ENCODE data around the gene UBAC2.
"Not testable (repeated sequence)": the region's sequence is repeated elsewhere in the genome, so short reads cannot be mapped to it uniquely, and the experiment has no call there.

Gene UBAC2

DNA sequence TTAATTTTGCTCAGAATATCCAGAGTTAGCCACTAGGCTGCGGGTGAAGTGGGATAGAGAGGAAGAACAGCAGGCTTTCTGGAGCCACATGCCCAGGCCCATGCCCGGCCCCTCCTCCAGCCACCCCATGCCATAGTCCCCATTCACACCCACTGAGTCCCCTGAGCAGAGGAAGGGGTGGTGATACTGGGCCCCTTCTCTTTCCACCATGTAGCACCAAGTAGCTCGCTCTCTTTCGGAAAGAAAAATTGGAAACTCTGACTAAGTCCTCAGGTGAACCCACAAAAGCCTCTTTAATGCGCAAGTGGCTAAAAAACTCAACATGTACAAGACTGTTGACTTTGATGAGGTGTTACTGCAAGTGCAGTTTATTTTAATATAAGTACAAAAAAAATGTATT, 183.3 kb downstream of the UBAC2 start:
- DNase-seq: peak; percentile 39

DNA sequence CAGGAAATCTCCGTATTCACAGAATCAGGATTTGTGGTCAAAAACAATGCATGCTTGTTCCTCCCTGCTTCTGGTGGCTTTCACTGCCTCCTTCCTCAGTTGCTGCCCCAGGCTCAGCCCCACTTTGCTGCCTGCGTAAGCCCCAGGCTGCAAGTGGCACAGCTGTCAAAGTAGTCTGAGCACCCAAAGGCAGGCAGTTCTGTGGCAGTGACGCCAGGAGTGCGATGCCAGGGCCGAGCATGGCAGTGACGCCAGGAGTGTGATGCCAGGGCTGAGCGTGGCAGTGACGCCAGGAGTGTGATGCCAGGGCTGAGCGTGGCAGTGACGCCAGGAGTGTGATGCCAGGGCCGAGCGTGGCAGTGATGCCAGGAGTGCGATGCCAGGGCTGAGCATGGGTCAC, 183.8 kb downstream of the UBAC2 start:
- DNase-seq: peak; percentile 40

DNA sequence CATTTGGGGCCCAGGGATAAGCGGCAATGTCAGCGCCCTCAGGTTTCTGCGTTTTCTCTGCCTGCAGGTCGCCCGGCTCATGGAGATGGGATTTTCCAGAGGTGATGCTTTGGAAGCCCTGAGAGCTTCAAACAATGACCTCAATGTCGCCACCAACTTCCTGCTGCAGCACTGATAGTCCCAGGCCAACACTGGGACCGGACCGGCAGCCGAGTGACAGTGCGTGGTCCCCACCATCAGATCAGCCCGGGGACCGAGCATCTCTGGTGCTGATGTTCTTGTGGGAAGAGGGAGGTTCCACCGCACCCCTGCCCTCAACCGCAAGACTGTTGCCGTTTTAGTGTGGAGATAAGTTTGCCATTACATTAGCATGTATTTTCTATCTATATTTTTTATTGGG, 184.5 kb downstream of the UBAC2 start:
- no peak for DNase-seq

DNA sequence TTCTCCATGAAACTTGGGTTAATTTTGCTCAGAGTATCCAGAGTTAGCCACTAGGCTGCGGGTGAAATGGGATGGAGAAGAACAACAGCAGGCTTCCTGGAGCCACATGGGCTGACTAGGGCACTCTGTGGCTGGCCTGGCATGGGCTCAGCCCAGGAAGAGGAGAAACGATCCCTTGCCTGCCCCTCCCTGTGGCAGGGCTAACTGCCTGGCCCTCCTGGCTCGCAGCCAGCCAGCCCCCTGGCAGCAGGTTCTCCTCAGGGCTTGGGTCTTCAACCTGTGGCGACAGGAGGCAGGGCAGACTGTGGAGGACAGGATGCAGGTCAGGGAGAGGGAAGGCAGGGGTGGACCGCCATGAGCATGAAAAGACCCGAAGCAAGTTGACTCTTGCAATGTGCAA, 185.3 kb downstream of the UBAC2 start:
- no peak for DNase-seq

DNA sequence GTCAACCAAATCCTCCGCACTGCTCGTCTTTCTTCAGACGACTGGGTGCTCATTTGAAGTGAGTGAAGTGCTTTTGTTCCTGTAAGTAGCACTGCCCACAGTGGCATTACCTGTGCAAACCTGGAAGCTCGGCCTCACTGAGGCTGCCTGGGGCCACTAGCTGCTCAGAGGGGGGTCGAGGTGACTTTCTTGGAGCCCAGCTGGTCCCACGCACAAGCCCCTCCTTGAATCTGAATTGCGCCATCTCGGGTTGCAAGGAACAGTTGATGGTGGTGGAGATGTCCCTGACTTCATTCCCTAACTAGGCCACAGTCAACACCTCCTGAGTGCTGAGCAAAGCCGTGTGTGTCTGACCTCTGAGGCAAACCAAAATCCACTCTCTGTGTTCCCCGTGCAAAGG, 185.8 kb downstream of the UBAC2 start:
- DNase-seq: no peak

DNA sequence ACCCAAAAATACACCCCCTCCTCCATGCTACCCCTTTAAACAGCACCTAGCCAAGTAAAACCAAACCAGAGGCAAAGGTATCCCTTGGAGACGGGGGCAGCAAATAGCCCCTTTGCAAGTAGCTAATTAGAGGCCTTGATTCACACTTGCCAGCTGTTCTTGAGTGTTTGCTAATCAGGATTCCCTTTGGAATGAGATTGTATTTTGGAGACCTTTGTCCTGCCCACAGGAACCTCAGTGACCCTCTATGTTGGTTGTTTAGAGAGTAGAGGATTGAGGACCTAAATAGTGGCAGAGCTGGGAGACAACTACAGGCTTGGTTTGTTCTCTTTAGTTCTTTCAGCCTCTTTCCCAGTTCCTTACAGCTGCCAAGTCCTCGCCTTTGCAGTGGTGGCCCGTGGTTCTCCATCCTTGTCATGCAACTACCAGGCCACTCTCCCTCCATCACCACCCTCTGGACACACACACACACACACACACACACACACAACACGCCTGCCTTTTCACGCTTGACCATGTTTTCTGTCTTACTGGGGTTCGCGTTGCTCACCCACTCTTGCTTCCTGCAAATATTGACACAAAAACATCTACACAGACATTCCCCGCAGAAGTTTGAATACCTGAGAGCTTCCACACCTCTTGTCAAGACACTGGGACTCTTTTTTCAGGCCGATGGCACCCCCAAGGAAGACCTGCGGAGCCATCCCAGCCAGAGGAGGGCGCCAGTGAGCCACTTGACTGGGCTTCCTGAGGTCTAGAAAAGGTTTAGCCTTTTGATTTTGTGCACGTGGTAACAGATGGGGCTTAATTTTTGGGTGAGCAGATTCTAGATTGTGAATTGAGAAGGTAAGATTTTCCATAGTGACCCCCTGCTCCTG, 186.5 kb downstream of the UBAC2 start:
- DNase-seq: peak; percentile 87

DNA sequence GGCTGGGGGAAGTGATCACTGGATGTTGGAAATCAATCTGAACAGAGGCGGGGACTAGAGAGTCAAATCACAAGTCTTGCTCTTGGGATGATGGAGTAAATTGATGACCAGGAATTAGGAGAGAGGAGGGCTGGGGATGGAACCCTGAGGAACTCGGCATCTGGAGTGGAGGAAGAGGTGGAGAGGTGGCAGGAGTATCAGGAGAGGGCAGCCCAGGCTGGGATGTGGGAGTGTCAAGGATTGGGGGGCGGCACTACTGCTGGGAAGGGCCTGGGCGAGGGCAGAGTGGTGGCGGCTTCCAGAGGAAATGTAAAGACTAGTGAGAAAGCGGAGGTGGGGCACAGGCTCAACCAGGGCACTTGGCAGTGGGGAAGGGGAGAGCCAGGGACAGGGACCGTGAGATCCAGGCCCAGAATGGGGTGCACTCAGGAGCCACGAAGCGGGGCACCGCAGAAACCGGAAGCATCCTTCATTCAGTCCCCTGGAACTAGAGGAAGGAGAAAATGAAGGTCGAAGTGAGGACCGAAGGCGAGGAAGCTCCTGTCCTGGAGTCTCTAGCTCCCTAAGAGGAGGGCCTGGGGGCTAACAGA, 187.8 kb downstream of the UBAC2 start:
- no peak for DNase-seq

DNA sequence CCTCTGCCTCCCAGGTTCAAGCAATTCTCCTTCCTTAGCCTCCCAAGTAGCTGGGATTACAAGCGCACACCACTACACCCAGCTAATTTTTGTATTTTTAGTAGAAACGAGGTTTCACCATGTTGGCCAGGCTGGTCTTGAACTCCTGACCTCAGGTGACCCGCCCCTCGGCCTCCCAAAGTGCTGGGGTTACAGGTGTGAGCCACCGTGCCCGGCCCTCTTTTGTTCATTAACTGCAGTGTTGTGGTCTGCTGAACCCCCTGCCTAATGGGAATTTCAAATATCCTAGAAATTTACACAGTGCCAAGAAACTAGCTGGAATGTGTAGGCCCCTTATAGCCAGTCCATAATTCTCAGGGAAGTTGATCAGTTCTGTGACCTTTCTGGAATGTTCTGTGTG, 188.4 kb downstream of the UBAC2 start:
- not testable (repeated sequence) for DNase-seq

DNA sequence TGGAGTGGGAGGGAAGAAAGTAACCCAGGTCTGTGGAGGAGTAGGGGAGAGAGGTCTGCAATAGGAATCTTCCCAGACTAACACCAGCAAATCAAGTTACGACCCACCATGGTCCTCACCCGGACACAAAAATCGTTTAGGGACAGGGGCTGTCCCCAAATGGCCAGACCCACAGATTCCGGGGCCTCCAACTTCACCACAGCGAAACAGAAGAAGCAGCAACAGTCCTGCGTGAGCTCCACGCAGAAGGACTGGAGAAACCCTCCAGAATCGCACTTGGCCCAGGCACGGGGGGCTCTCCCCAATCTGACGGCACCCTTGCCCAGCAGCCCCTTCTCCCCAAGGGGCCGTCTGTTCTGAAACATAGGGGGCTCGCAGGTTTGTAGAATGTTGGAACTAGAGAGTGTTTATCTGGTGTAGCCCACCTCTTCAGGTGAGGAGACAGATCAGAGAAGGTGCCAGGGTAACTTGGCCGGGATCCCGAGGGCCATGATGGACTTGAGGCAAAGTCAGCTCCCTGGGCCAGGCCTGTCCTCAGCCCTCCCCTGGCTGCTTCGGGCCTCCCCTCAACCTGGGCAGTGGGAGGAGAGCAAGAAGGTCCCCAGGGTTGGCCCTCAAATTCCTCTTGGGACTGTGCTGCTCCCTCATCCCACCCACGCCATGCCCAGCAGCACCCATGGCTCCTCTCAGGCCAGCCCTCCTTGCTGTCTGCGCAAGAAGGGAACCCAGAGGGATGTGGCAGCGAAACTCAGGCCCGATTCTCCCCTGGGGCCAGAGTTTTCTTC, 189.1 kb downstream of the UBAC2 start:
- DNase-seq: no peak

DNA sequence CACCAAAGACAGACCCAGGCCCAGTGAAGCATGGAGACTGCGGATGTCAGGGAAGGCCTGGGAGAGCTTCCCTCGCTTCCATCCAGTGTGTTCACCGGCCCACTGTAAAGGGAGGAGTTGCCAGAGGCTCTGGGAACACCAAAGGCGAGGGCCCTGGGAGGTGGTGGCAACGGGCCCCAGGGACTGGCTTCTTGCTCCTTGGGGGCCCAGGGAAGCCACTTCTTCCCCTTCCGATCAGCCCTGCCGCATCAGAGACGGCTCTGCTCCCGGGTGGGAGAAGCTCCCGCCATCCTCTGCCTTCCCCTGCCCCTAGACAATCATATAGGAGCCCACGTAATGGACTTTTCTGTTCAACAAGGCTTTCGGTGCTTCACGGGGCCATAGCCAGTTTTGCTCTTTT, 189.9 kb downstream of the UBAC2 start:
- no peak for DNase-seq

DNA sequence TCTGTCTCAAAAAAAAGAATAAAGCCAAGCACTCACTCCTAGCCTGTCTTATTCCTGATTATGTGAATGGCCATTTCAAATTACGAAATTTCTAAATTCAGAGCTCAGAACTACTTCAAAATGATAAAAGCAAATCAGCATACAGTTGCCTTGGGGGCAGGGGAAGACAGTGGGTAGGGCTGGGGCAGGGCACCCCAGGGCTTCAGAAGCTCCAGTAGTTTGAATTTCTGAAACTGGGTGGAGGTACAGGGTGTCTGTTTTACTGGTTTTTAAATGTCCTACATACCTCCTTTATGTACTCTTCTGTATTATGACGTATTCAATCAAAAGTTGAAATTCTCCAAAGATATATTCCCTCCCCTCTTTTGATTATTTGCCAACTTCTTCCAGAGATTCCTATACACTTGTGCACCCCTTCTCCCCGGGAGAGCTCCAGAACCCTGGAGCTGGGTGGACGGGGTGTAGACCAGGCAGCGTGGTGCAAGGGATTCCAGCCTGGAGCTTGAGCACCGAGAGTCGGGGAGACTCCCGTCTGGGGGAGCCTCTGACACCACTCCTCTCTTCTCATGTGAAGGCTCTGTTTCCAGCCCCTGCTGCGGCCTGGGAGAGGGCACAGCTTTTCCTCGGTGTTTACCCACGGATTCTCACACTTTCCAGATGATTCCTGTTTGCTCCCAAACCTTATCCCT, 191.3 kb downstream of the UBAC2 start:
- DNase-seq: no peak

DNA sequence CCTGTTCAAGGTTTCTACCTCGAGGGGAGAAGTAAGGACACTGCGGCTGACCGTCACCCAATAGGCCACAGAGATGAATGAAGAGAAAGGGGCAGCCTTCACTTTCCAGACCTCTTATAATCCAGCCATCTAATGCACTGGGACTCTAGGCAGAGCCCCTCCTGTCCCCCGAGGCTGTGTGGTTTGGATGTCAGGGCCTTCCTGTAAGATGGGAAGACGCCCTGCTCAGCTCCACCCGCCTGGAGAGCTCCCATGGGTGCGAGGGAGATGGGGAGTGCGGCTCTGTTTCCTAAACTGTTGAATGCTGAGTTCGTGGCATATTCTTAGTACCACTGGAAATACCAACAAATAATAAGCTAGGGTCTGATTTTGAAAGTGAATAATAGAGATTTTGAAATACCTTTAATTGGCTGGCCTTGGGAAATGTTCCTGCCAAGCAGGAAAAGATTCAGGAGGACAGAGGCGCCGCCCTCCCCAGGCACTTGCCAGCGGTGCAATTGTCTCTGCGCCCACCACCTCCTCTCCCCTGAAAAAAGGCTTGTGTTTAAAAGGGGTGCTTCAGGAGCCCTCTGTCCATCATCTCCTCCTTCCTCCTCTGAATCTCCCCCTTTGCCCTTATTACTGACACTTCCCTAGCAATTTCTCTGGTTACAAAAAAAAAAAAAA, 191.9 kb downstream of the UBAC2 start:
- DNase-seq: no peak

DNA sequence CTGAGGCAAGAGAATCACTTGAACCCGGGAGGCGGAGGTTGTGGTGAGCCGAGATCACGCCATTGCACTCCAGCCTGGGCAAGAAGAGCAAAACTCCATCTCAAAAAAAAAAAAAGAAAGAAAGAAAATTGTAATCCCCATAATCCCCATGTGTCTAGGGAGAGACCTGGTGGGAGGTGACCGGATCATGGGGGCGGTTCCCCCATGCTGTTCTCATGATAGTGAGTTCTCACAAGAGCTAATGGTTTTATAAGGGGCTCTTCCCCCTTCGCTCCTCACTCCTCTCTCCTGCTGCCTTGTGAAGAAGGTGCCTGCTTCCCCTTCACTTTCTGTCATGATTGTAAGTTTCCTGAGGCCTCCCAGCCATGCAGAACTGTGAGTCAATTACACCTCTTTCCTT, 192.7 kb downstream of the UBAC2 start:
- DNase-seq: not testable (repeated sequence)

DNA sequence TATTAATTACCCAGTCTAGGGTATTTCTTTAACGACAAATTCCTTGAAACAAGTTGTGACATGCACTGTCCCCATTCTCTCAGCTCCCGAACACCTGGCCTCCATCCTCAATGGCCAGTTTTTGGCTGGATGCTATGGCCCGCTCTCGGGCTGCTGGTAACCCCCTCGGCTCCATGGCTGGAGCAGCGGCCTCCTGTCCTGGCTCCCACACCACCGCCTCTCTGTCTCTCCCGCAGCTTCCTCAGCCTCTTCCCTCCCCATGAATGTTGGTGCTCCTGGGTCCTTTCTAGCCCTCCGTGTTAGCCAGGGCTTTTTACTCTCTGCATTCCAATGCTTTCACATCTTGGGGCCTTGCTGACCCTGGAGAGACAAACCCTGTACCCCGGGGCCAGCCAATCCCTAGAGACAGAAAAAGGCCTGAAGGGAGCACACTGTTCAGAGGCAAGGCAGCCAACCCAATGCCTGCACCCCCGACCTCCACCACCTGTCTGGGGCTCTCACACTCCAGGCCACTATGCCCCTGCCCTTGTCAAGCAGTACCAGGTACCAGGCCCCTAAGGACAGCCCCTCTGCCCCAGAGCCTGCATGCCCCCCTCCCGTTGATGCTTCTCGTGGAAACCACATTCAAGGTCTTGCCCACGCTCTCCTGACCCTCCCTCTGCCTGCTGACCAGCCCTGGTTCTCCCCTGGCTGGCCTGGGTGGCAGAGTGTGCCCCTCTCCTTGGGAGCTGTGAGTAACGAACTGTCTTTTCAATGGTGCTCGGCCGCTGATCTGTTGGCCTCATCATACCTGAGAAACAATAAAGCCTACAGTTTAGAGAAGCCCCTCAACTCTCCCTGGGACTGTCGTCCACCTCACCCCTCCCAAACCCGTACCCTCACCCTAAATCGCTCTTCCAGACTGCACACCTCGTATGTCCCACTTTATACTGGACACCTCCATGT, 193.4 kb downstream of the UBAC2 start:
- DNase-seq: no peak

DNA sequence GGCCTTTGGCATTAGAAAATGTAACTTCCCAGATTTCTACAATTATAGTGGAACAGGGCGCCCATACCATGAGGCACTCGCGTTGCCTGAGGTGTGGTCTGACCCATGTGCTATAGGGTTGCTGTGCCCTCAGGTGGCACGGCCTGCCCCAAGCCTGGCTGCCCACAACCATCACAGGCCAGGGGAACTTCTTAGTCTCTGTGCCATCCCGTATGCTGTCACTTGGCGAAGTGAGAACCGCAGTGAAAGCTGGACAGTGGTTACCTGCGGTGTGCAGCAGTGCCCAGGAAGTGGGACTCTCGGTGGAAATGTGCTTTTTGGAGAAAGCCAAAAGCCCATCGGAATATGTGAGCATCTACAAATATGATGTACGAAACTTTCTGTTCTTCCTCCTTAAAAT, 194.8 kb downstream of the UBAC2 start:
- DNase-seq: no peak

DNA sequence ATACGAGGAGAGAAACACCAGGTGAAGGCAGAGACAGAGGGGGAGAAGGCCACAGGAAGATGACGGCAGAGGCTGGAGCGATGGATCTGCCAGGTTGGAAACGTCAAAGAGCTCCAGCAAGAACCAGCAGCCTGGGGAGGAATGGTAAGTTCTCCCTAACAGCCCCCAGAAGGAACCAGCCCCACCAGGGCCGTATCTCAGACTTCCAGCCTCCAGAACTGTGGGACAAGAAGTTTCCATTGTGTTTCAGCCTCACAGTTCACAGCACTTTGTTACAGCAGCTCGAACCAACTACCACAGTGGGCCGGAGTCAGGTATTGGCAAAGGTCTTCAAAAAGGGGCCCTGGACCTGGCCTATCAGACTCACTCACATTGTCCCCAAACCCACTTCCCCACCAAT, 195.8 kb downstream of the UBAC2 start:
- no peak for DNase-seq

DNA sequence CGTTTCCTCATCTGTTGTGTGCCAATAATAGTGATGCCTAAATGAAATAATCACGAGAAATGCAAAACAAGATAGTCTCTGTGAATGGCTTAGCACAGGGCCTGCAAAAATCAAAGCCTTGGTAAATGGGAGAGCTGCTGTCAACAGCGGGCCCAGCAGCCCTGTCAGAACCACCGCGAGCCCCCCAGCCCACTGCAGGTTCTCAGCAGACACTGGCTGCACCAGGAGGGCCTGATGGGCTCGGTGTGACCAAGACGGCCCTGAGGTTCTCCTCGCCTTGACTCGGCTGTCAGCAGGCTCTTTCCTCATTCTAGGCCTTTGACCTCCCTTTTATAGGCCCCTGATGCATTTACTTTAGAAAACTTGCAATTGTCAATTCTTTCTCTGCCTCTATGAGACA, 197.4 kb downstream of the UBAC2 start:
- no peak for DNase-seq

DNA sequence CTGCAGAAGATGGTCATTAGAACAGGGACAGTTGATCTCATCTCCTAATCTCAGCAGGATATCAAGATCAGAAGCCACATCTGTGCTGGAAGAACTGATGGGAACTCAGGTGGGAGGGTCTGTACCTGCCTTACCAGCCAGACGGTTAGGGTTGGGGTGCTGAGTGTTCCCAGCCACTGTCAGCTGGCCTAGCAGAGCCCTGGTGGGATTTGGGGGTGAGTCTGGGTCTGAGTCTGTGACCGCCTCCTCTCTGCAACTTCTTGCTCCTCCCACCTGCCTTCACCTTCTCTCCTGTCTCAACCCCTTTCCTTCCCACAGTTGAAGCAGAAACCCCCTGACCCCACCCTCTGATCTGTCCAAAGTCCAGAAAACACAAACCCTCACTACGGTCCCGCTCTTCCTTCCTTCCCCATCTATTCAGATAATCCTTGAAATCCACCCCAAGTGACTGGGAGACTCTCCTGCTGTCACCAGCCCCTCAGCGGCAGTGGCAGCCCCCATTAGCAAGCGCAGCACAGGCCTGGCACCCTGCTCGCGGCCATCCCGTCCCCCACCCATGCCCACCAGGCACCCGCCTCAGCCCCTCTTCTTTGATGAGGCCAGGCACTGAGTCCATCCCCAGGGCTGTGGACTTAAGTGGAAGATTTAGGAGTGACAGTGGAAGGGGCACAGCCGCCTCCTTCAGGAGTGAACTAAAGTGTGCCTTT, 198.4 kb downstream of the UBAC2 start:
- DNase-seq: no peak

DNA sequence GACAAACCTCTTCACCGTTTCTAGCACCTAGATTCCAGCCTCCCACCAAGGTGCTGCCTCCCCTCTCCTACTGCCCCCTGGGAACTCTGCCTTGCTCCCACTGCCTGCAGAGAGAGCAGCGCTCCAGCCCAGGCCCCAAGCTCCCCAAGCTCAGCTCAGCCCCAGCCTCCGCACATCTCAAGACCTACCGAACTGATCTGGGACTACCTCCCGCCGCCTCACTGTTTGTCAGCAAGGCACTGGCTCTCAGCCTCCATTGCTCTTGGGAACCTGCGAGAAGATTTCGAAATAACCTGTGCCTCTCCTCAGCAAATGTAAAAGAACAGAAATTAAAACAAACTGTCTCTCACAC, 198.9 kb downstream of the UBAC2 start:
- DNase-seq: no peak

DNA sequence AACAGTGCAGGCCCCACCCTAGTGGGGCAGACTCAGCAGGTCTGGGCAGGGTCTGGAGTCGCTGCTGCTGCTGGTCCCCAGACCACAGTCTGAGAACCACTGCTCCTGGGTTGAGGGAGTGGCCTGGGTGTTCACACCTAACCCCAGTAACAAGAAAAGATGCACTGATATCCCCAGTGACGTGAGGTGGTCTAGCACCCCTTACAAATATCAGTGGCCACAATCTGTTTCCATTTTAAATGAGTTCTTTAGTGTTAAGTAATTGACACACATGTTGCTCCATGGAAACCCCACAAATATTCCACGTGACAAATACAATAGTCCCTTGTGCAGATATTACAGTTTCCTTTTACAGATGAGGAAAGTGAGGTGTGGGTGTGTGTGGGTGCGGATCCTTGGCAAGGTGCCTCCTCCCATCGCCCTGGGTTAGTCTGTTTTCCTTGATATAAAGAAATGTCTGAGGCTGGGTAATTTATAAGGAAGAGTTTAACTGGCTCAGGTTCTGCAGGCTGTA, 202.9 kb downstream of the UBAC2 start:
- DNase-seq: peak; percentile 38

All from CD4-positive, alpha-beta T cell treated with Interleukin-17A for 1 hour (primary cell).